ENCODE measurements around the gene KCND1.

The KCND1 gene

DNA sequence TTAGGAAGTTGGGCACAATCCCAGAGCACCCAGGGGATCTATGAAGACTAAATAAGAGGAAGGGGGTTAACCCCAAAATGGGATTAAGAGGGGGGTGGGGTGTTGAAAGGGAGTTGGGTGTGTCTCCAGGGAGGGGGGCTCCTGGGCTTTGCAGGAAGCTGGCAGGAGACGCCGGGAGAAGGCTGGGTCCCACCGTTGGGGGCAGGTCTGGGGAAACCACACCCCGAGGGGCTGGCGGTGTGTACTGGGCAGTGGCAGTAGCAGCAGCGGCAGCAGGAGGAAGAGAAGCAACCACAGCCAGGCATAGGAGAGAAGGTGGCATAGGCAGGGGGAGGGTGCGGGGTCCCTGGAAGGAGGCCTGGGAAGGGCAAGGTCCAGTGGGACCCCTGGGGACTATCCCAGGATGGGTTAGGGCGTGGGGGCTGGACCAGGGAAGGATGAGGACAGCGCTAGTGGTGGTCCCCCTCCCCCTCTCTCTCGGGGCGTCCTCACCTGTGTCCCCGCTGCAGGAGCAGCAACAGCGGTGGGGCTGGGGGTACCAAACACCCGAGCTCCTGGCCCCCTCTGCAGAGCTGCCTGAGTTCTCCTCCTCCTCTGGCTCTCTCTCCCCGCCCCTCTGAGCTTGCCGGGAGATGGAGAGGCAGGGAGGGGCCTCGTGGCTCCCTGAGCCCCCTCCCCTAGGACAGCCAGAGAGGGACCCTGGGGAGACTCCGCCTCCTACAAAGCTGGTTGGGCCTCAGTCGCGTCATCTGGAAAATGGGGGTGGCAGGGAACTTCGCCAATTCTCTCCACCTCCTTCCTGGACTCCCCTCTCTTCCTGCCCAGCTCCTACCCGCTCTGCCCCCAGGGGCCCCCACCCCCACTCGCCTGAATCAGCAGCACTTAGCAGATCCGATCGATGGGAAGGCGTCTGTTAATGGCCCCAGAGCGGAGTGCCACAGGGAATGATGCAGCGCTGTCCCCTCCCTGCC lies at the start of gene KCND1:
KCND1 (minus strand) TSS at position 596 of the 971 bp plus-strand sequence. CDS start 1,573 bp downstream, outside the sequence.
- DNase-seq (ENCODE audit: insufficient read length, low spot score): no peak
- no peak for TF ChIP-seq POLR2A (IDR thresholded peaks at IDR 0.05; ENCODE audit: low read depth, low read length)
- FAIRE-seq: no peak

DNA sequence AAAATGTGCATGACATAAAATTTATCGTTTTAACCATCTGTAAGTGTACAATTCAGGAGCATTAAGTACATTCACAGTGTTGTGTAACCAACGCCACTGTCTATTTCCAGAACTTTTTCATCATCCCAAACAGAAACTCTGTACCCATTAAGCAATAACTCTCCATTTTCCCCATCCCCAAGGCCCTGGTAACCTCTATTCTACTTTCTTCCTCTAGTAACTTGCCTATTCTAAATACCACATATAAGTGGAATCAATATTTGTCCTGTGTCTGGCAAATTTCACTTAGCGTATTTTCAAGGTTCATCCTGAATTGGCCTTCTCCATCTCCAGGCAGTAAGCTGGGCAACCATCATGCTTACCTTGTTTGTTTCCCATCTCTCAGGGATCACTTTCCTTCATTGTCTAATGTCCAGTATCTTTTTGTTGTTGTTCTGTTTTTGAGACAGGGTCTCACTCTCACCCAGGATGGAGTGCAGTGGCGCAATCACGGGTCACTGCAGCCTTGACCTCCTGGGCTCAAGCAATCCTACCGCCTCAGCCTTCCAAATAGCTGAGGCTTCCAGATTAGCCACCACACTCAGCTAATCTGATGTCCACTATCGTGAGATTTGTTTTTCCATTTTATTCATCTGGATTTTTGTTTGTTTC lies 48.1 kb upstream of the KCND1 start:
- no peak for TF ChIP-seq POLR2A (IDR thresholded peaks at IDR 0.05; ENCODE audit: low read depth, low read length)
- DNase-seq (ENCODE audit: insufficient read length, low spot score): no peak
- no peak for FAIRE-seq

DNA sequence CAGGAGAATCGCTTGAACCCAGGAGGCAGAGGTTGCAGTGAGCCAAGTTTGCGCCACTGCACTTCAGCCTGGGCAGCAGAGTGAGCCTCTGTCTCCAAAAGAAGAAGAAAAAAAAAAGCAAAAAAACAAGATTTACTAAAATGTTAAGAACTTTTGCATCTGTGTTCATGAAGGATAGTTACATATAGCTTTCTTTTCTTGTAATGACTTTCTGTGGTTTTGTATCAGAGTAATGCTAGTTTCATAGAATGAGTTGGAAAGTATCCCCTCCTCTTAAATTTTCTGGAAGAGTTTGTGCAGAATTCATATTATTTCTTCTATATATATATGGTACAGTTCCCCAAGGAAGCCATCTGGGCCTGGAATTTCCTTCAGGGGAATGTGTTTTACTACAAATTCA lies 47.4 kb upstream of the KCND1 start:
- no peak for TF ChIP-seq POLR2A (IDR thresholded peaks at IDR 0.05; ENCODE audit: low read depth, low read length)
- no peak for DNase-seq (ENCODE audit: insufficient read length, low spot score)
- FAIRE-seq: no peak

DNA sequence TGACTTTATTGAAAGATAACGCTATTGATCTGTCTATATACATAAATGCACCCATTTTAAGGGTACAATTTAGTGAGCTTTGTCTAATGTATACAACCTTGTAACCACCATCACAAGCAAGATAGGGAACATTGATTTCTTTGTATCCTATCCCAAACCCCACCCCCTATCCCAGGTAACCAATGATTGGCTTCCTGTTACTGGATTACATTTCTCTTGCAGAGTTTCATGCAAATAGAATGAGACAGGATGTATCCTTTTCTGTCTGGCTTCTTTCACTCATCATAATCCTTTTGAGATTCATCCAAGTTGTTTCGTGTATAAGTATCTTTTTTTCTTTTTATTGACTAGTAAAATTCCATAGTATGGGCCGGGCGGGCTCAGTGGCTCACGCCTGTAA lies 32.1 kb upstream of the KCND1 start:
- TF ChIP-seq POLR2A (IDR thresholded peaks at IDR 0.05; ENCODE audit: low read depth, low read length): no peak
- DNase-seq (ENCODE audit: insufficient read length, low spot score): no peak
- FAIRE-seq: no peak

DNA sequence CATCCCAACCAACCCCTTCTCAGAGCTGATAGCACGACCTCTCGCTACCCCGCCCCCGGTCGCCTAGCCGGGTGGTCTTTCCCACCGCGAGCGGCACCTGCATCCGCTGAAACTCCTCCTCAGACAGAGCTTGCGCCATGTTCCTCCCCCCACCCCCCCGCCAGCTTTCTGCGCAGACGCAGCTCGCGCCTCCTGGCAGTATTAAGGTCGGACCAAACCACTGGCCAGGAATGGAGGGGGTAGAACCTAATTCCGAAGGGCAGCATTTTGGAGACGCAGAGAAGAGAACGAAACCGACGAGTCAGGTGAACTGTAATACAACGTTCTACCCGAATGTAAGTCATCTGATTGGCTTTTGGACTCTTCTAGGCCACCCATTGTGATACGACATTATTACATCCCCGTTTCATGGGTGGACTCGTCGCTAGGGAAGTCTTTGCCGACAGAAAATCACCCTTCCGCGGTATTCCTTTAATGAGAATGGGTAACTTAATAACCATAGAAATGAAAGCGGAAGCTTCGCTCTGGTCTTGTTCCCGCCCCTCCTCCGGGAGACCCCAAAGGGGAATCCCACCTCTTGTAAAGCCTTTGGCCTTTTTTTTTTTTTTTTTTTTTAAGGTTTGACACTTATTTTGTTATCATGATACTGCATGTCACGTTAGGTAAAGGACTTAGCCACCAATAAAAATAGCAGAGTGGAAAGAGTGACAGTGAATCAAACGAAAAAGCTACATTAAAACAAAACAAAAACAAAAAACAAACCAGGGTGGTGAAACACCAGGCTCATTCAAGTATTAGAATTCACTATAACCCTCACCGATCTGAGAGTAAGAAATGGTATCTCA lies 30.7 kb upstream of the KCND1 start, which contains the start of gene GRIPAP1:
GRIPAP1 (minus strand) TSS at position 174 of the 845 bp plus-strand sequence; CDS start at position 139, 35 bp downstream.
- DNase-seq (ENCODE audit: insufficient read length, low spot score) (peak; percentile 23), FAIRE-seq (no peak)
- peak; percentile 60; the same call in 1 of the 2 replicates for TF ChIP-seq POLR2A (IDR thresholded peaks at IDR 0.05; ENCODE audit: low read depth, low read length)

DNA sequence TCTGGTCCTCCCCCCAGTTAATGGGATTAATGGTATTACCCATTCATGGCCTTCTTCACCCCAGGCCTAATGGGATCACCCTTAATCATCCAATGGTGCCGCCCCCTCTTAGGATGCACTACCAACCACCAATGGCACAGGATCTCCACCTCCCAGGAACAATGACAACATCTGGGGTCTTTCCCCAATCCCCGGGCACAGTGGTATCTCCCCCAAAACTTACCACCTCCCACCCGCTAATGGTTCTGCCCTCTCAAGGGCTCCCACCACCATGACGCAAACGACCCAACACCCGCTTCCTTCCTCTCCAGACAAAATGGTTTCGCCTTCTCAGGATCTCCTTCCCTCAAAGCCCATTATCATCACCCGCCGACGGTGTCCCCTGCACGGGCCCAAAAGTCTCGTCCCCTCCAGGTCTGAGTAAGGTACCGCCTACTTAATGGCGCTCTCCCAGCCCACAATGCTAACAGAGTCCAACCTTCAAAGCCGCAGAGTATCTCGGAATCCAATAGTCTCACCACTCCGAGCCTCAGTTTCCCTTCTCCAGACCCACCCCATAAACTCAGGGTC lies 30.0 kb upstream of the KCND1 start:
- DNase-seq (ENCODE audit: insufficient read length, low spot score) (peak; percentile 15), FAIRE-seq (no peak)
- no peak for TF ChIP-seq POLR2A (IDR thresholded peaks at IDR 0.05; ENCODE audit: low read depth, low read length)

DNA sequence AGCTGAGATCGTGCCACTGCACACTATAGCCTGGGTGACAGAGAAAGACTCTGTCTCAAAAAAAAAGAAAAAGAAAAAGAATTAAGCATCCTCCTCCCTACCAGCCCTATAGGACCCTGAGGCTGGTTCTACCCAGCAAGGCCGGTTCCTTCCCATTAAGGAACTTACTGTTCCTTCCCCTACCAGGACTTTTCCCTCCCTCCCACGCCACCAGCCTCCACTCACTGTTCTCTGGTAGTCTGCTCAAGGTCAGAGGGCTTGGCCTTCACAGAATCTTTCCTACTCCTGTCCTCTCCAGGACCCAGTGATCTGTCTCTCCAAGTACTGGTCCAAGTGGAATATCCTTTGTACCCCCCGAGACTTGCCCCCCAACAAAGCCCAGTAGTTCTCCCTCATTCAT lies 29.0 kb upstream of the KCND1 start:
- no peak for TF ChIP-seq POLR2A (IDR thresholded peaks at IDR 0.05; ENCODE audit: low read depth, low read length)
- DNase-seq (ENCODE audit: insufficient read length, low spot score) (no peak), FAIRE-seq (no peak)

DNA sequence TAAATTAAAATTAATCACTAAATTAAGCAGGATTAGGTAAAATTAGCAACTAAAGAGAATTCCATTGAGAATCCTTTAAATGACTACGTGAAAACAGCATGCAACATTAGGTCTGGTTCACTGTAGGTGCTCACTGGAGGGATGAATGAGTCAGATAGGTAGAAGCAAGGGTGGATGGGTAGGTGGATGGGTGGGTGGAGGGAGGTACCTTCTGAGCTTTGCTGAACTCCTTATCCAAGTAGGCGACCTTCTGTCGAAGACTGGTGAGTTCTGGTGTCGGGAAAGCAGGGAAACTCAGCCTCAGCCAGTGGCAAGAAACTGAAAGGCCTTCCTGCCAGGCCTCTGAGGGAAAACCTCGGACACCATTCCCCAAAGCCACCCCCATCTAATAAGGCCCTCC lies 27.4 kb upstream of the KCND1 start:
- no peak for DNase-seq (ENCODE audit: insufficient read length, low spot score)
- no peak for FAIRE-seq
- TF ChIP-seq POLR2A (IDR thresholded peaks at IDR 0.05; ENCODE audit: low read depth, low read length): no peak

DNA sequence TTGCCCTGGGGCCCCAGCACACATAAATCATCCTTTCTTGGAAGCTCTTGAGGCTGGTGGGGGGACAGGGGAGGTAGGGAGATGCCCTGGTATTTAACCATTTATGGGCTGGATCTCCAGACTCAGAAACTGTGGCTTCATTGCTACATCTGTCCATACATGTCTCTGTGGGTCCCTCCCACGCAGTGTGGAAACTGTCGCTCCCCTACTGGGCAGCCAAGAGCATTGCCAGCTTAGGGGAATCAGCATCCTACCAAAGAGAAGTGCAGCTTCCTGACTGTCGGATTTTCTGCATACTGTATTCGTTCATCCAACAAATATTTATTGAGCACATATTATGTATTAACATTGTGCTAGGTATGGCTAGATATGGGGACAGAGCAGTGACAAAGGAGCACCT lies 26.7 kb upstream of the KCND1 start:
- FAIRE-seq (no peak), DNase-seq (ENCODE audit: insufficient read length, low spot score) (no peak)
- no peak for TF ChIP-seq POLR2A (IDR thresholded peaks at IDR 0.05; ENCODE audit: low read depth, low read length)

DNA sequence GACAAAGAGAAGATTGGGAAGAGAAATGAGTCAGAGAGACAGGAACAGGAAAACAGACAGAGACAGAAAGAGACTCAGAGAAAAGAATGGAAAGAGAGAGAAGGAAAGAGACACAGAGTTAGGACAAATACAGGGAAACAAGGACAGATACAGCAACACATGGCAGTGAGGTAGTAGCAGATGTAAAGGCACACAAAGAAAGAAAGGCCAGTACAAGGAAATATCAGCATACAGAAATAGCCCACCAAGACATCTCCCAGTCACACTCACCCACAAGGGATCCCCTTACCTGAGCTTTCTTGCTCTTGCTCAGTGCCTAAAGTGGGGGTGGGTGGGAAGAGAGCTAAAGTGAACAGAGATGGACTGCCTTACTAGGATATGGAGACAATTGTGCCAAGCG lies 26.2 kb upstream of the KCND1 start:
- TF ChIP-seq POLR2A (IDR thresholded peaks at IDR 0.05; ENCODE audit: low read depth, low read length): no peak
- no peak for FAIRE-seq
- no peak for DNase-seq (ENCODE audit: insufficient read length, low spot score)

DNA sequence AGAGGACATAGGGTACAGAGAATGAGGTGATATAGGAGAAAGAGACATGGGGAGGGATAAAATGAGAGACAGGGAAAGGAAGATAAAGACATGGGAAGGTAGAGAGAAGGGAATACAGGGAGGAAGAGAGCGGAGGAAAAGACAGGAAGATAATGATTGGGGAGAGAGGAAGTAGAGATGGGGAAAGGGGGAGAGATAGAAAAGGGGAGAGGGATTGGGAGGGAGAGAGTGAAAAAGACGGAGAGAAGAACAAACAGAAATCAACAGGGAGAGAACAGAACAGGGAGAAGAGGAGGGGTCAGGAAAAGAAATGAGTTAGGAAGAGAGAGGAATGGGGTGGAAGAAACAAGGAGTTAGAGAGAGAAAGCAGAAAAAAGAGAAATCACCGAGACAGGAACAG lies 25.8 kb upstream of the KCND1 start:
- no peak for TF ChIP-seq POLR2A (IDR thresholded peaks at IDR 0.05; ENCODE audit: low read depth, low read length)
- no peak for FAIRE-seq
- DNase-seq (ENCODE audit: insufficient read length, low spot score): no peak

DNA sequence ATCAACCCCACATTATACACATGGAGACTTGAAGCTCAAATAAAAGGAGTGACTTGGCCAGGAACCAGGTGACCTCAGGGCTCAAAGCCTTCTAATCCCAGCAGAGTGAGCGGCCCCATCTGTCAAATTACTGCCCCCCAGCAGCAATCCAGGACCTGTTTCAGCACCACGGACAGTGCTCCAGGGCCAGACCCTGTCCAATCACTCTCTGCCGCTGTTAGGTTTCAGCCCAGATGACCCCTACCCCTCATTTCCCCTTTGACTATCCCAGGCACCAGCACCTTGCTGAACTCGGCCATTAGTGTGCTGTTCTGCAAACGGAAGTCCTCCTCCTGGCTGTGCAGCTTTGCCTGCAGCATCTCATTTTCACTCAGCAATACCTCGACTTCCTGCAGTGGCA lies 25.3 kb upstream of the KCND1 start:
- no peak for TF ChIP-seq POLR2A (IDR thresholded peaks at IDR 0.05; ENCODE audit: low read depth, low read length)
- FAIRE-seq (no peak), DNase-seq (ENCODE audit: insufficient read length, low spot score) (no peak)

DNA sequence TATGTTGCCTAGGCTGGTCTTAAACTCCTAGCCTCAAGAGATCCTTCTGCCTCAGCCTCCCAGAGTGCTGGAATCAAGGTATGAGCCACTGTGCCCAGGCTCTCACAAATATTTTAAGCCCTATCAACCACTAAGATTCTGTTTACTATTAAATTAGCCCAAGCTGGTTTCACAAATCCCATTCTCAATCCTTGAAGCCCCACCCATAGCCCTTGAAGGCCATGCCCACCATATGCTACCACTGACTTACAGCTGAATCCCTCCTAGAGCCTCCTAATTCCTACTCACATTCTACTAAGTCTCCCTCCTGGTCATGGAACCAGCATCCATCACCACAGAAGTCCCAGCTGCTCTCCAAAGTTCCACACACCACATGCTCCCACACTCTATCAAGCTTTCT lies 20.7 kb upstream of the KCND1 start:
- FAIRE-seq (no peak), DNase-seq (ENCODE audit: insufficient read length, low spot score) (no peak)
- TF ChIP-seq POLR2A (IDR thresholded peaks at IDR 0.05; ENCODE audit: low read depth, low read length): no peak
